GM23248 (cell line): Measurements from ENCODE around the gene SND1.

Experiments
- EZH2 ChIP-seq: fragments of 200-600 bp; sonication (generic); IDR thresholded peaks from 2 replicates; pipeline ENCODE4 v1.6.1; 2018; ENCODE audit warnings: antibody characterized with exemption, mild to moderate bottlenecking; ENCODE audit not compliant: insufficient read depth, poor library complexity, severe bottlenecking
- EZH2phosphoT487 ChIP-seq: fragments of 200-600 bp; sonication (generic); IDR thresholded peaks from 2 replicates; pipeline ENCODE4 v1.6.1; 2018; ENCODE audit warnings: antibody characterized with exemption, moderate library complexity, mild to moderate bottlenecking, low read depth; ENCODE audit not compliant: insufficient read depth

GRCh38 chr7:127828843-127829500 lies 177.0 kb downstream of the SND1 start:
- TF ChIP-seq EZH2 (no peak), EZH2phosphoT487 (no peak)
